Measurements from ENCODE around the gene NPTXR. TPM values are rescaled to one million over a fixed set of nuclear protein-coding genes. Genes with fewer than 3 reads are reported as not detected.

NPTXR gene
- polyA plus RNA-seq, 3 donors = 0.04 TPM; not detected in 2

DNA sequence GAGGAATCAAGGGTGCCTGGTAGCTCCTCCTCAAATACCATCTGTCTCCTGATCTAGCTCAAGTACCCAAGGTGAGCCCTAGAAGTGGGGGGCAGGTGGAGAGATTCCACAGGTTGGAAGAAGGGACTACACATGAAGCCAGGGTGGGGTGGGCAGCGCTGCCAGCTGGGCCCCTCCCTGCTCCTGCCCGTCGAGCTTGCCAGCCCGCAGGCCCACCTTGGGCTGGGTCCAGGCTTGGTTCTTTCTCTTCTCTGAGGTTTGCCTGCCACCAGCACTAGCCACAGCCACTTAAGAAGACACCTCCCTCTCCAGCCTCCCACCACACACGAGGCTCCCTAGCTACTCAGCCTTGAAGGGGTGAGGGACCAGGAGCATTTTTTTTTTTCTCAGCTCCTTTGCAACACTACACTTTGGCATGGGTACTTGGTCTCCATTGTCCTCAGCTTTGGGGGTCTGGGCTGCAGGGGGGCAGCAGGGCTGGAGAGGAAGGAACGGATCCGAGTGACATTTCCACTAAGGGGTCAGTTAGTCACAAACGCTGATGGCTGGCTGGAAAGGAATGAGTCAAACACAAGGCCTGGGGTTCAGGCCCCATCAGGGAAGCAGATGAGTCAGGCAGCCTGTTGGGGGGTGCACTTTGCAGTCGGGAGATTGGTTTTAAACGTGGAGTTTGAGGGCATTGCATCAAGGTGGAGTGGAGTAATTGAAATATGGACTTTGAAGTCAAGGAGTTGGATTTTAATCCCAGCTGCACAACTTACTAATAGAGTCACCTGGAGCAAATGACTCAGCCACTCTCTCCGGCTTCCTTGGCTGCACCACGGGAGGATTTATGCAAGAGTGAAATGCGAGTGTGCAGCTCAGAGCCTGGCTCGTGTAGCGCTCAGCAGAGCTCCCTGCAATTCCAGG lies 7.4 kb upstream of the NPTXR start:
- 76% methylated on average over 9 of the region's 15 CpGs for WGBS (ENCODE audit: insufficient coverage)
- H3K27ac ChIP-seq (ENCODE audit: low read depth in 1 of 2, low read length in 2 of 2) = no peak overlapping the region
- H3K27me3 ChIP-seq (ENCODE audit: control insufficient read depth in 2 of 2, insufficient read depth in 2 of 2, low read length in 2 of 2) = peaks cover under 1 to 8% of the 10 kb centered on the region in 2 donors
- Mint-ChIP-seq H3K4me3 (no peak overlapping the region), H3K9me3 (peaks cover 0 to 2% (median 0%) of the 10 kb centered on the region in 7 donors), H3K27ac (no peak overlapping the region), H3K4me1 (no peaks in the 10 kb centered on the region), H3K36me3 (no peaks in the 10 kb centered on the region), H3K27me3 (ENCODE audit: low read depth in 3 of 3) (peaks cover 20 to 36% (median 22%) of the 10 kb centered on the region in 3 donors)
- intact Hi-C loops (cut with micrococcal nuclease) = no loop called here
- no peak for DNase-seq
- H3K4me2 ChIP-seq (replicated peaks; ENCODE audit: extremely low read depth, low read length, poor library complexity, severe bottlenecking) = no peak overlapping the region
- H4K20me1 ChIP-seq (ENCODE audit: insufficient read depth, low read length) = no peaks in the 10 kb centered on the region
- TF ChIP-seq, protein P1, sequence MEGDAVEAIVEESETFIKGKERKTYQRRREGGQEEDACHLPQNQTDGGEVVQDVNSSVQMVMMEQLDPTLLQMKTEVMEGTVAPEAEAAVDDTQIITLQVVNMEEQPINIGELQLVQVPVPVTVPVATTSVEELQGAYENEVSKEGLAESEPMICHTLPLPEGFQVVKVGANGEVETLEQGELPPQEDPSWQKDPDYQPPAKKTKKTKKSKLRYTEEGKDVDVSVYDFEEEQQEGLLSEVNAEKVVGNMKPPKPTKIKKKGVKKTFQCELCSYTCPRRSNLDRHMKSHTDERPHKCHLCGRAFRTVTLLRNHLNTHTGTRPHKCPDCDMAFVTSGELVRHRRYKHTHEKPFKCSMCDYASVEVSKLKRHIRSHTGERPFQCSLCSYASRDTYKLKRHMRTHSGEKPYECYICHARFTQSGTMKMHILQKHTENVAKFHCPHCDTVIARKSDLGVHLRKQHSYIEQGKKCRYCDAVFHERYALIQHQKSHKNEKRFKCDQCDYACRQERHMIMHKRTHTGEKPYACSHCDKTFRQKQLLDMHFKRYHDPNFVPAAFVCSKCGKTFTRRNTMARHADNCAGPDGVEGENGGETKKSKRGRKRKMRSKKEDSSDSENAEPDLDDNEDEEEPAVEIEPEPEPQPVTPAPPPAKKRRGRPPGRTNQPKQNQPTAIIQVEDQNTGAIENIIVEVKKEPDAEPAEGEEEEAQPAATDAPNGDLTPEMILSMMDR (IDR thresholded peaks at IDR 0.05) = no peak
- no peaks in the 10 kb centered on the region for H3K4me1 ChIP-seq (ENCODE audit: control insufficient read depth in 1 of 2, insufficient read depth in 2 of 2, low read length in 2 of 2)
- H2AFZ ChIP-seq (ENCODE audit: insufficient read depth, low read depth, low read length, poor library complexity, severe bottlenecking) = no peak overlapping the region
- H3K36me3 ChIP-seq (replicated peaks in 1 of 2; ENCODE audit: control insufficient read depth in 1 of 2, insufficient read depth in 2 of 2, low read length in 2 of 2) = no peaks in the 10 kb centered on the region
- no peak overlapping the region for H3K4me3 ChIP-seq (replicated peaks in 1 of 3; ENCODE audit: low read depth in 2 of 3, low read length in 3 of 3)
- no peaks in the 10 kb centered on the region for H3K9me3 ChIP-seq (replicated peaks in 1 of 2; ENCODE audit: control insufficient read depth in 1 of 2, insufficient read depth in 1 of 2, low read length in 2 of 2)
- H3K9ac ChIP-seq (ENCODE audit: insufficient read depth, low read length, poor library complexity, severe bottlenecking) = no peak overlapping the region
- H3K79me2 ChIP-seq (ENCODE audit: insufficient read depth, low read length) = no peaks in the 10 kb centered on the region

DNA sequence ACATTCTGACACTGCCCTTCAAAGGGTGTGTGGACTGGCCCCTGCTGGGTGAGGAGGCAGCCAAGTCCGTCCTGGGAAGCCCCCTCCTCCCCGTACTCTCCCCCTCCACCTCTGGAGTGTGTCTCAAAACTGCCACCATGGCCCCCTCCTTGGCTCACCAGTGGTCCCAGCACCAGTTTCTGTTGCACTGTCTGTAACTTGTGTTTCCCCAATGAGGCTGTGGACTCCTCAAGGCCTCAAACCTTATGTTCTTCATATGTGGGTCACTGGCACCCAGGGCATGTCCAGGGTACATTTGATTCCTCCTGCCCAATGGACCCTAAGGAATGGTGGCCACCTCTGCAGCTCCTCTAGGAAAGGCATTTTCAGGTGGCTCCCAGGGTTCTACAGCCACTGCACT lies 6.6 kb upstream of the NPTXR start:
- Mint-ChIP-seq H3K36me3 (no peaks in the 10 kb centered on the region), H3K4me3 (no peak overlapping the region), H3K4me1 (no peaks in the 10 kb centered on the region), H3K27me3 (ENCODE audit: low read depth in 3 of 3) (peaks cover 28 to 43% (median 30%) of the 10 kb centered on the region in 3 donors), H3K27ac (no peak overlapping the region), H3K9me3 (peaks cover 0 to 2% (median 0%) of the 10 kb centered on the region in 7 donors)
- Histone ChIP-seq H3K79me2 (ENCODE audit: insufficient read depth, low read length) (no peaks in the 10 kb centered on the region), H3K9me3 (replicated peaks in 1 of 2; ENCODE audit: control insufficient read depth in 1 of 2, insufficient read depth in 1 of 2, low read length in 2 of 2) (no peaks in the 10 kb centered on the region), H3K4me2 (replicated peaks; ENCODE audit: extremely low read depth, low read length, poor library complexity, severe bottlenecking) (no peak overlapping the region), H2AFZ (ENCODE audit: insufficient read depth, low read depth, low read length, poor library complexity, severe bottlenecking) (no peak overlapping the region), H3K9ac (ENCODE audit: insufficient read depth, low read length, poor library complexity, severe bottlenecking) (no peak overlapping the region), H3K4me1 (ENCODE audit: control insufficient read depth in 1 of 2, insufficient read depth in 2 of 2, low read length in 2 of 2) (no peaks in the 10 kb centered on the region), H3K27me3 (ENCODE audit: control insufficient read depth in 2 of 2, insufficient read depth in 2 of 2, low read length in 2 of 2) (peaks cover 6 to 16% of the 10 kb centered on the region in 2 donors), H3K4me3 (replicated peaks in 1 of 3; ENCODE audit: low read depth in 2 of 3, low read length in 3 of 3) (no peak overlapping the region), H3K36me3 (replicated peaks in 1 of 2; ENCODE audit: control insufficient read depth in 1 of 2, insufficient read depth in 2 of 2, low read length in 2 of 2) (no peaks in the 10 kb centered on the region), H3K27ac (ENCODE audit: low read depth in 1 of 2, low read length in 2 of 2) (no peak overlapping the region), H4K20me1 (ENCODE audit: insufficient read depth, low read length) (no peaks in the 10 kb centered on the region)
- intact Hi-C loops (cut with micrococcal nuclease) = no loop called here
- WGBS (ENCODE audit: insufficient coverage) = no CpG with 5 or more reads among the region's 2 CpGs
- no peak for DNase-seq
- TF ChIP-seq, protein P1 (IDR thresholded peaks at IDR 0.05) = no peak
